Stimulated activated CD8-positive, alpha-beta memory T cell treated with anti-CD3 and anti-CD28 coated beads, Interleukin-15, amount 100 ng/mL, for 4 hours (primary cell): Measurements from ENCODE around the gene OLR1.

Experiments
- DNase-seq, 2 donors: peaks; one replicate each; pipeline ENCODE4 v3.0.0-alpha.2; 2020; ENCODE audit warnings: low read depth in 2 of 2

Gene OLR1

GRCh38 chr12:10153271-10154144, 18.4 kb downstream of the OLR1 start:
- DNase-seq = peak; percentile 5 to 19

- no peak for DNase-seq
These were observed 20.3 kb downstream of the OLR1 start for GRCh38 chr12:10151621-10152020.

GRCh38 chr12:10147714-10148403, 24.1 kb downstream of the OLR1 start:
- DNase-seq = no peak

- no peak for DNase-seq
These were observed 28.8 kb downstream of the OLR1 start for GRCh38 chr12:10142976-10143589.

GRCh38 chr12:10140001-10140400, 31.9 kb downstream of the OLR1 start:
- DNase-seq = no peak

- DNase-seq = no peak
These were observed 35.2 kb downstream of the OLR1 start for GRCh38 chr12:10136637-10137205.

GRCh38 chr12:10135126-10135525, 36.8 kb downstream of the OLR1 start:
- DNase-seq = no peak

GRCh38 chr12:10132850-10133370, 39.0 kb downstream of the OLR1 start:
- no peak for DNase-seq

- no peak for DNase-seq
These were observed 40.7 kb downstream of the OLR1 start for GRCh38 chr12:10131111-10131690.

- DNase-seq = no peak
These were observed 41.9 kb downstream of the OLR1 start, which contains the start of gene CLEC7A for GRCh38 chr12:10130042-10130441. Gene CLEC7A, minus strand, starts transcription at chr12:10130199. Its CDS starts 117 bp downstream, at chr12:10130082.

GRCh38 chr12:10128687-10129086, 43.2 kb downstream of the OLR1 start:
- no peak for DNase-seq

GRCh38 chr12:10126413-10126812, 45.5 kb downstream of the OLR1 start:
- DNase-seq = no peak

GRCh38 chr12:10122689-10123088, 49.2 kb downstream of the OLR1 start:
- no peak for DNase-seq

GRCh38 chr12:10121278-10121677, 50.7 kb downstream of the OLR1 start:
- no peak for DNase-seq

GRCh38 chr12:10119066-10119465, 52.9 kb downstream of the OLR1 start:
- no peak for DNase-seq

- DNase-seq = no peak
These were observed 56.0 kb downstream of the OLR1 start for GRCh38 chr12:10115890-10116289.

- no peak for DNase-seq
These were observed 56.6 kb downstream of the OLR1 start for GRCh38 chr12:10115311-10115710.

- no peak for DNase-seq
These were observed 58.0 kb downstream of the OLR1 start for GRCh38 chr12:10113920-10114319.

- no peak for DNase-seq
These were observed 58.9 kb downstream of the OLR1 start for GRCh38 chr12:10113075-10113474.

- DNase-seq = no peak
These were observed 60.5 kb downstream of the OLR1 start for GRCh38 chr12:10111451-10111850.

GRCh38 chr12:10110256-10110844, 61.6 kb downstream of the OLR1 start:
- DNase-seq = no peak
